IMR-90 (cell line): ENCODE results near the gene SURF6. TPM values are rescaled to one million over a fixed set of nuclear protein-coding genes. Genes with fewer than 3 reads are reported as not detected.
A peak's percentile ranks its signal among the peaks of the same experiment; 100 is the strongest.

Experiments used
- ATAC-seq: fragments of 200-7000 bp; cut with Tn5 transposase; 2 replicates; pipeline ENCODE4 v1.9.1; 2020; ENCODE audit warnings: low read depth, mild to moderate bottlenecking, moderate library complexity
- BruUV-seq: library from RNA; stranded (reverse); fragments of 400-500 nt; replicated peaks from 2 replicates; lab custom pipeline; 2021; lab: Mats Ljungman, UMichigan
- CTCF ChIA-PET: fragments of 300-600 bp; formaldehyde crosslinking; extraction: SDS; loops from one replicate; lab custom pipeline; 2021; ENCODE audit warnings: antibody characterized with exemption; lab: Yijun Ruan, JAX
- POLR2A ChIA-PET: fragments of 300-600 bp; sonication (Branson Sonifier 250); formaldehyde crosslinking; loops from one replicate; lab custom pipeline; 2022; ENCODE audit warnings: antibody characterized with exemption; ENCODE audit not compliant: unreplicated experiment; lab: Charles Lee
- DNase-seq: peaks from one replicate; pipeline ENCODE4 v3.0.0; 2013
- H2AFZ ChIP-seq: replicated peaks from 2 replicates; pipeline ENCODE3; 2013; ENCODE audit warnings: low read length, mild to moderate bottlenecking; ENCODE audit not compliant: poor library complexity
- H2AK5ac ChIP-seq: 2 replicates; pipeline ENCODE4 v1.6.1; 2013; ENCODE audit warnings: low read depth, low read length, inconsistent platforms
- H2AK9ac ChIP-seq: replicated peaks from 2 replicates; pipeline ENCODE3; 2013; ENCODE audit warnings: mild to moderate bottlenecking, low read depth, low read length, moderate library complexity; ENCODE audit not compliant: poor library complexity
- H2BK120ac ChIP-seq: 2 replicates; pipeline ENCODE4 v1.6.1; 2013; ENCODE audit warnings: low read depth, low read length, inconsistent platforms
- H2BK15ac ChIP-seq: 3 replicates; pipeline ENCODE4 v1.6.1; 2013; ENCODE audit warnings: low read depth, low read length, inconsistent platforms
- H2BK20ac ChIP-seq: 2 replicates; pipeline ENCODE4 v1.6.1; 2013; ENCODE audit warnings: low read depth, mild to moderate bottlenecking, inconsistent platforms, low read length, moderate library complexity
- H2BK5ac ChIP-seq: 2 replicates; pipeline ENCODE4 v1.6.1; 2013; ENCODE audit warnings: mild to moderate bottlenecking, low read depth, low read length, inconsistent platforms; ENCODE audit not compliant: poor library complexity, severe bottlenecking
- H3K14ac ChIP-seq: replicated peaks from 2 replicates; pipeline ENCODE4 v1.6.1; 2013; ENCODE audit warnings: low read depth, low read length, inconsistent platforms
- H3K18ac ChIP-seq: 2 replicates; pipeline ENCODE4 v1.6.1; 2013; ENCODE audit warnings: low read depth, low read length, control low read depth
- H3K23ac ChIP-seq: 2 replicates; pipeline ENCODE4 v1.6.1; 2013; ENCODE audit warnings: low read depth, low read length, inconsistent platforms
- H3K27ac ChIP-seq: 2 replicates; pipeline ENCODE4 v1.5.1; 2013; ENCODE audit warnings: mild to moderate bottlenecking, control low read depth, low read length; ENCODE audit not compliant: insufficient read depth
- H3K27me3 ChIP-seq: 2 replicates; pipeline ENCODE4 v1.6.1; 2013; ENCODE audit warnings: low read length; ENCODE audit not compliant: control insufficient read depth, insufficient read depth
- H3K36me3 ChIP-seq: 2 replicates; pipeline ENCODE4 v1.6.1; 2013; ENCODE audit warnings: low read length, mixed read lengths; ENCODE audit not compliant: control insufficient read depth, insufficient read depth
- H3K4ac ChIP-seq: 2 replicates; pipeline ENCODE4 v1.6.1; 2013; ENCODE audit warnings: low read depth, low read length, inconsistent platforms
- H3K4me1 ChIP-seq: 2 replicates; pipeline ENCODE4 v1.6.1; 2013; ENCODE audit warnings: low read length, mixed read lengths; ENCODE audit not compliant: control insufficient read depth, insufficient read depth
- H3K4me2 ChIP-seq: 2 replicates; pipeline ENCODE4 v1.6.1; 2013; ENCODE audit warnings: low read depth, mild to moderate bottlenecking, control low read depth, low read length, moderate library complexity
- H3K4me3 ChIP-seq: 2 replicates; pipeline ENCODE4 v1.5.1; 2013; ENCODE audit warnings: low read depth, mild to moderate bottlenecking, control low read depth, low read length, moderate library complexity; ENCODE audit not compliant: insufficient read depth
- H3K56ac ChIP-seq: 2 replicates; pipeline ENCODE4 v1.6.1; 2013; ENCODE audit warnings: low read length, inconsistent platforms; ENCODE audit not compliant: insufficient read depth; ENCODE audit errors: extremely low read depth
- H3K79me1 ChIP-seq, 2 experiments: 2 replicates each; pipeline ENCODE4 v1.6.1; 2013; ENCODE audit warnings: low read length in 2 of 2, inconsistent platforms in 1 of 2, low read depth in 1 of 2
- H3K9ac ChIP-seq: 2 replicates; pipeline ENCODE4 v1.6.1; 2013; ENCODE audit warnings: low read depth, low read length, control low read depth
- H3K9me1 ChIP-seq: 2 replicates; pipeline ENCODE4 v1.6.1; 2013; ENCODE audit warnings: low read length, inconsistent platforms; ENCODE audit not compliant: insufficient read depth
- H3K9me3 ChIP-seq: 2 replicates; pipeline ENCODE4 v1.6.1; 2013; ENCODE audit warnings: low read length; ENCODE audit not compliant: control insufficient read depth, insufficient read depth
- H4K20me1 ChIP-seq: 2 replicates; pipeline ENCODE4 v1.6.1; 2013; ENCODE audit warnings: low read length, inconsistent platforms; ENCODE audit not compliant: insufficient read depth
- H4K5ac ChIP-seq: 2 replicates; pipeline ENCODE4 v1.6.1; 2013; ENCODE audit warnings: mild to moderate bottlenecking, low read depth, low read length, control low read depth
- H4K8ac ChIP-seq, 2 experiments: 2 replicates each; pipeline ENCODE4 v1.6.1; 2013; ENCODE audit warnings: low read depth in 2 of 2, low read length in 2 of 2, control low read depth in 1 of 2, inconsistent platforms in 1 of 2
- H4K91ac ChIP-seq: 2 replicates; pipeline ENCODE4 v1.6.1; 2013; ENCODE audit warnings: low read depth, low read length, inconsistent platforms; ENCODE audit not compliant: insufficient read depth
- CEBPB ChIP-seq: IDR thresholded peaks from 2 replicates; pipeline ENCODE4 v1.6.1; 2012; ENCODE audit warnings: low read depth, low read length, improper control_type of control experiment
- MAFK ChIP-seq: IDR thresholded peaks from 2 replicates; pipeline ENCODE4 v1.6.1; 2012; ENCODE audit warnings: low read depth, low read length, improper control_type of control experiment
- NFE2L2 ChIP-seq: fragments of 150-350 bp; IDR thresholded peaks from 2 replicates; pipeline ENCODE4 v1.6.1; 2016; ENCODE audit warnings: low read depth, mild to moderate bottlenecking, low read length
- RAD21 ChIP-seq: IDR thresholded peaks from 2 replicates; pipeline ENCODE4 v1.6.1; 2012; ENCODE audit warnings: low read length, improper control_type of control experiment
- WGBS, 2 experiments: methylation state at CpG; one replicate each; pipeline versions ENCODE4 v1.1.5 to v1.1.7; 2013; ENCODE audit warnings: missing lambda C conversion rate in 2 of 2; ENCODE audit not compliant: insufficient read length in 1 of 2; ENCODE audit errors: extremely low coverage in 2 of 2; 5-methylcytosine and 5-hydroxymethylcytosine counted together
- dilution Hi-C: fragments of 300-500 bp; cut with HindIII; formaldehyde crosslinking; loops from one replicate; pipeline ENCODE4 v1.14.3; 2018; ENCODE audit warnings: low sequenced_read_pairs; ENCODE audit not compliant: unreplicated experiment
- in situ Hi-C: fragments of 300-500 bp; cut with MboI; formaldehyde crosslinking; loops from 3 replicates; pipeline ENCODE4 v1.14.3; 2019; ENCODE audit warnings: low sequenced_read_pairs, inconsistent platforms, mixed read lengths
- intact Hi-C: fragments of 100-400 bp; cut with micrococcal nuclease; formaldehyde crosslinking; loops from 2 replicates; pipeline ENCODE4 v1.10.0; 2022
- polyA plus RNA-seq, 3 experiments: library from polyadenylated mRNA; depleted of rRNA; stranded (reverse); fragments of >200 nt; gene quantifications; 2 replicates each; pipeline ENCODE4 v1.2.3, GENCODE V29; 2012; ENCODE audit warnings: low replicate concordance in 1 of 3
- total RNA-seq: library from RNA; depleted of rRNA; stranded (reverse); fragments of >200 nt; gene quantifications from 2 replicates; pipeline ENCODE4 v1.2.3, GENCODE V29; 2012
- TF ChIP-seq, protein P1 (sequence below): conservative IDR thresholded peaks from 2 replicates; pipeline ENCODE4 v1.5.1; 2012; ENCODE audit warnings: mild to moderate bottlenecking, low read depth, low read length, improper control_type of control experiment

The SURF6 gene
- total and polyA plus RNA-seq, 2 of the 4 experiments (the other 2 are of a cell fraction): 6.1 to 12.8 TPM

DNA sequence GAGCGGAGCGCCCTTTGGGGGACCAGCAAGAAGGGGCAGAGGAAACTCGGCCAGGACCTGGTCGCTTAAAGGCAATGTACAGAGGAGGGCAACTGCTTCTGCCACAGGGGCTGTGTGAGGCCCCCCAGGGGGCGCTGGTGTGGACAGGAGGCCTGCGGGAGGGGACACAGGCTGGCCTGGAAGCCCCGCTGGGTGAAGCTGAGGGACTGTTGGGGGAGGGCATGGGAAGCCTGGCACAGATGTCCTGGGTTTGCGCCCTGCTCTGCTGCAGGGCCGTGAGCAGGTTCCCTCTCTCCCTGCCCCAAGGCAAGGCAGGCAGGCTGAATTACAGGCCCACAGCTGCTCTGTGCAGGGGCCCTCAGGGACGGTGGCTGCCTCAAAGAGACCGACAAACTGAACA, 6.6 kb upstream of the SURF6 start:
- ChIA-PET CTCF (interaction anchor here (0.9 kb wide), 1 partner anchor 13 kb away, joined by 3 read pairs; no protein-coding TSS in a partner anchor), POLR2A (no interaction called here)
- no peak overlapping the region for H3K9ac ChIP-seq

More for the DNA sequence above, 6.6 kb upstream of the SURF6 start:
- no peak overlapping the region for H3K4ac ChIP-seq
- H3K36me3 ChIP-seq: peaks cover 63% of the 10 kb centered on the region
- intact Hi-C loops: no loop called here
- H2BK15ac ChIP-seq: no peak overlapping the region
- H4K91ac ChIP-seq: no peak overlapping the region
- 50% methylated on average over 2 of the region's 11 CpGs; no CpG with 5 or more reads in 1 of the 2 experiments for WGBS, 2 experiments
- H3K9me3 ChIP-seq: no peaks in the 10 kb centered on the region
- no peak overlapping the region for H3K14ac ChIP-seq
- in situ Hi-C loops: no loop called here
- no peak overlapping the region for H3K4me3 ChIP-seq
- no TSS peak for BruUV-seq
- peaks cover 10% of the 10 kb centered on the region; the same call in 1 of the 2 replicates for H4K20me1 ChIP-seq
- no peak overlapping the region for H2BK20ac ChIP-seq
- peak overlapping the region; percentile 37 for H2AK9ac ChIP-seq
- H3K23ac ChIP-seq: no peak overlapping the region
- no peaks in the 10 kb centered on the region for H3K27me3 ChIP-seq
- peaks cover 3% of the 10 kb centered on the region; the same call in 1 of the 2 replicates for H3K9me1 ChIP-seq
- H3K4me2 ChIP-seq: no peak overlapping the region
- no peak overlapping the region for H2BK120ac ChIP-seq
- H2BK5ac ChIP-seq: no peak overlapping the region
- H3K79me1 ChIP-seq: peaks cover 15 to 45% of the 10 kb centered on the region in 2 experiments; a peak in 3 of 4 replicates
- DNase-seq: no peak
- no peak for ATAC-seq
- dilution Hi-C loops: no loop called here
- no peak overlapping the region for H3K27ac ChIP-seq
- H3K56ac ChIP-seq: no peak overlapping the region
- H3K4me1 ChIP-seq: peaks cover 7% of the 10 kb centered on the region
- no peak overlapping the region for H2AFZ ChIP-seq
- no peak overlapping the region for H3K18ac ChIP-seq
- no peak overlapping the region for H4K5ac ChIP-seq
- no peak overlapping the region for H4K8ac ChIP-seq
- H2AK5ac ChIP-seq: no peak overlapping the region
- TF ChIP-seq MAFK (no peak), NFE2L2 (no peak), CEBPB (no peak), RAD21 (no peak)
- TF ChIP-seq, protein P1, sequence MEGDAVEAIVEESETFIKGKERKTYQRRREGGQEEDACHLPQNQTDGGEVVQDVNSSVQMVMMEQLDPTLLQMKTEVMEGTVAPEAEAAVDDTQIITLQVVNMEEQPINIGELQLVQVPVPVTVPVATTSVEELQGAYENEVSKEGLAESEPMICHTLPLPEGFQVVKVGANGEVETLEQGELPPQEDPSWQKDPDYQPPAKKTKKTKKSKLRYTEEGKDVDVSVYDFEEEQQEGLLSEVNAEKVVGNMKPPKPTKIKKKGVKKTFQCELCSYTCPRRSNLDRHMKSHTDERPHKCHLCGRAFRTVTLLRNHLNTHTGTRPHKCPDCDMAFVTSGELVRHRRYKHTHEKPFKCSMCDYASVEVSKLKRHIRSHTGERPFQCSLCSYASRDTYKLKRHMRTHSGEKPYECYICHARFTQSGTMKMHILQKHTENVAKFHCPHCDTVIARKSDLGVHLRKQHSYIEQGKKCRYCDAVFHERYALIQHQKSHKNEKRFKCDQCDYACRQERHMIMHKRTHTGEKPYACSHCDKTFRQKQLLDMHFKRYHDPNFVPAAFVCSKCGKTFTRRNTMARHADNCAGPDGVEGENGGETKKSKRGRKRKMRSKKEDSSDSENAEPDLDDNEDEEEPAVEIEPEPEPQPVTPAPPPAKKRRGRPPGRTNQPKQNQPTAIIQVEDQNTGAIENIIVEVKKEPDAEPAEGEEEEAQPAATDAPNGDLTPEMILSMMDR: 0 out of 2 replicates have a peak, but pooled peaks have one; percentile 17
